Sigmoid colon (tissue), 7 donors: ENCODE results near the gene LRIT1. TPM values are rescaled to one million over a fixed set of nuclear protein-coding genes. Genes with fewer than 3 reads are reported as not detected.

Experiments
- DNase-seq: peaks from one replicate; pipeline ENCODE4 v3.0.0-alpha.2; 2019
- H3K27ac ChIP-seq, 4 donors: fragments of 200-600 bp; sonication (generic); one replicate each; pipeline ENCODE4 v1.5.1; 2016 to 2019; ENCODE audit warnings: mild to moderate bottlenecking in 1 of 4
- H3K27me3 ChIP-seq, 3 donors: fragments of 200-600 bp; sonication (generic); one replicate each; pipeline ENCODE4 v1.5.1; 2019; ENCODE audit warnings: mild to moderate bottlenecking in 1 of 3
- H3K36me3 ChIP-seq, 4 donors: fragments of 200-600 bp; sonication (generic); one replicate each; pipeline ENCODE4 v1.5.1; 2016 to 2019
- H3K4me1 ChIP-seq, 4 donors: fragments of 200-600 bp; sonication (generic); one replicate each; pipeline ENCODE4 v1.5.1; 2017 to 2019
- H3K4me3 ChIP-seq, 4 donors: fragments of 200-600 bp; sonication (generic); one replicate each; pipeline ENCODE4 v1.5.1; 2017 to 2019; ENCODE audit warnings: mild to moderate bottlenecking in 2 of 4, moderate library complexity in 1 of 4
- H3K9me3 ChIP-seq, 4 donors: fragments of 200-600 bp in 3 of 4; sonication (generic) in 3 of 4; one replicate each; pipeline versions ENCODE4 v1.5.1 to v1.6.1; 2013 to 2019
- CTCF ChIP-seq, 4 experiments: fragments of 450-650 bp in 3 of 4; fragments of 200-600 bp in 1 of 4; IDR thresholded peaks; one replicate each; pipeline ENCODE4 v1.5.1; 2016 to 2019; ENCODE audit warnings: antibody characterized with exemption in 4 of 4, mild to moderate bottlenecking in 3 of 4, moderate library complexity in 2 of 4
- EP300 ChIP-seq, 4 donors: sonication (generic); formaldehyde crosslinking; IDR thresholded peaks; one replicate each; pipeline ENCODE4 v1.6.1; 2017; ENCODE audit warnings: antibody characterized with exemption in 4 of 4
- POLR2A ChIP-seq, 2 donors: fragments of 450-650 bp; IDR thresholded peaks; one replicate each; pipeline ENCODE4 v1.6.1; 2016; ENCODE audit warnings: antibody characterized with exemption in 2 of 2, mild to moderate bottlenecking in 2 of 2, moderate library complexity in 2 of 2
- POLR2AphosphoS5 ChIP-seq, 4 donors: sonication (generic); formaldehyde crosslinking; IDR thresholded peaks; one replicate each; pipeline ENCODE4 v1.6.1; 2017; ENCODE audit warnings: antibody characterized with exemption in 4 of 4
- WGBS, 2 donors: extraction: QIAGEN DNeasy Blood & Tissue Kit; methylation state at CpG; one replicate each; pipeline ENCODE4 v1.1.7; 2013; 5-methylcytosine and 5-hydroxymethylcytosine counted together
- intact Hi-C: fragments of 100-400 bp; cut with DNase I; formaldehyde crosslinking; loops from one replicate; pipeline ENCODE4 v1.15.1; 2023
- polyA plus RNA-seq, 3 donors: library from polyadenylated mRNA; stranded (reverse); fragments of 200-250 nt; gene quantifications; one replicate each; pipeline ENCODE4 v1.2.3, GENCODE V29; 2013
- total RNA-seq, 4 donors: library from RNA; depleted of rRNA; stranded (reverse); fragments of >200 nt; gene quantifications; one replicate each; pipeline ENCODE4 v1.1.0, GENCODE V29; 2016
- donor health status: healthy with polysubstance abuse.
- donor health status: Bipolar disorder and iron deficiency.
- donor health status: healthy.

LRIT1 gene
- total and polyA plus RNA-seq, 7 donors: not detected

GRCh38 chr10:84270708-84271107 is 29.4 kb upstream of the LRIT1 start:
- intact Hi-C loops: no loop called here
- WGBS, 2 donors: 8 to 30% methylated on average over 1 of the region's 1 CpG

GRCh38 chr10:84269773-84270172 is 28.4 kb upstream of the LRIT1 start:
- no peak overlapping the region for H3K4me3 ChIP-seq
- H3K36me3 ChIP-seq: no peaks in the 10 kb centered on the region
- WGBS, 2 donors: 48 to 65% methylated on average over 2 of the region's 2 CpGs
- no peak overlapping the region for H3K27ac ChIP-seq
- intact Hi-C loops: loop anchor here (10.0 kb wide), 1 partner anchor 105 kb away; no protein-coding TSS in a partner anchor
- no peaks in the 10 kb centered on the region for H3K9me3 ChIP-seq
- no peak for DNase-seq
- no peaks in the 10 kb centered on the region for H3K4me1 ChIP-seq
- TF ChIP-seq POLR2AphosphoS5 (IDR thresholded peaks at IDR 0.05) (no peak), POLR2A (IDR thresholded peaks at IDR 0.05) (no peak), CTCF (IDR thresholded peaks at IDR 0.05) (no peak), EP300 (IDR thresholded peaks at IDR 0.05) (no peak)
- peaks cover 0 to 12% (median 0%) of the 10 kb centered on the region in 3 donors for H3K27me3 ChIP-seq

More at GRCh38 chr10:84270708-84271107, 29.4 kb upstream of the LRIT1 start:
- no peaks in the 10 kb centered on the region for H3K4me1 ChIP-seq
- H3K27me3 ChIP-seq: peaks cover 0 to 3% (median 0%) of the 10 kb centered on the region in 3 donors
- H3K36me3 ChIP-seq: no peaks in the 10 kb centered on the region
- H3K27ac ChIP-seq: no peak overlapping the region
- H3K9me3 ChIP-seq: no peaks in the 10 kb centered on the region
- H3K4me3 ChIP-seq: no peak overlapping the region
- DNase-seq: no peak
- TF ChIP-seq EP300 (IDR thresholded peaks at IDR 0.05) (no peak), POLR2A (IDR thresholded peaks at IDR 0.05) (no peak), POLR2AphosphoS5 (IDR thresholded peaks at IDR 0.05) (no peak), CTCF (IDR thresholded peaks at IDR 0.05) (no peak)

GRCh38 chr10:84269162-84269561 is 27.8 kb upstream of the LRIT1 start:
- no peak for DNase-seq
- intact Hi-C loops: loop anchor here (10.0 kb wide), 1 partner anchor 106 kb away; no protein-coding TSS in a partner anchor
- H3K4me1 ChIP-seq: no peaks in the 10 kb centered on the region
- H3K9me3 ChIP-seq: no peaks in the 10 kb centered on the region
- H3K36me3 ChIP-seq: no peaks in the 10 kb centered on the region
- 38 to 70% methylated on average over 1 of the region's 1 CpG for WGBS, 2 donors
- no peak for TF ChIP-seq POLR2A (IDR thresholded peaks at IDR 0.05)
- no peak for TF ChIP-seq POLR2AphosphoS5 (IDR thresholded peaks at IDR 0.05)
- no peak for TF ChIP-seq CTCF (IDR thresholded peaks at IDR 0.05)
- TF ChIP-seq EP300 (IDR thresholded peaks at IDR 0.05): no peak
- no peak overlapping the region for H3K27ac ChIP-seq
- H3K4me3 ChIP-seq: no peak overlapping the region
- peaks cover 0 to 14% (median 0%) of the 10 kb centered on the region in 3 donors for H3K27me3 ChIP-seq

GRCh38 chr10:84267503-84268126 is 26.3 kb upstream of the LRIT1 start:
- no peak overlapping the region for H3K27ac ChIP-seq
- intact Hi-C loops: loop anchor here (10.0 kb wide), 1 partner anchor 107 kb away; no protein-coding TSS in a partner anchor
- no peaks in the 10 kb centered on the region for H3K36me3 ChIP-seq
- H3K9me3 ChIP-seq: no peaks in the 10 kb centered on the region
- TF ChIP-seq CTCF (IDR thresholded peaks at IDR 0.05) (peak in 1 of 4 experiments; percentile 7), EP300 (IDR thresholded peaks at IDR 0.05) (no peak)
- WGBS, 2 donors: 22 to 39% methylated on average over 7 of the region's 7 CpGs
- peaks cover 0 to 14% (median 0%) of the 10 kb centered on the region in 3 donors for H3K27me3 ChIP-seq
- no peaks in the 10 kb centered on the region for H3K4me1 ChIP-seq
- H3K4me3 ChIP-seq: no peak overlapping the region
- no peak for DNase-seq
